Measurements from ENCODE around the gene CREM.

GRCh38 chr10:35091994-35092790, 34.5 kb upstream of the CREM start:
- TF ChIP-seq CTCF (IDR thresholded peaks at IDR 0.05) = no peak
- no peak for TF ChIP-seq POLR2A (IDR thresholded peaks at IDR 0.05)

Data from testis (tissue), 2 donors.